Lower leg skin (tissue), 4 donors: ENCODE results near the gene ELAVL1. TPM values are rescaled to one million over a fixed set of nuclear protein-coding genes. Genes with fewer than 3 reads are reported as not detected.

ENCODE experiments used
- DNase-seq, 2 donors: peaks; one replicate each; pipeline ENCODE4 v3.0.0-alpha.2; 2019; ENCODE audit warnings: low spot score in 2 of 2
- H3K4me3 ChIP-seq: fragments of 200-600 bp; sonication (generic); 2 replicates; pipeline ENCODE4 v1.5.1; 2017; ENCODE audit warnings: mild to moderate bottlenecking, low read depth; ENCODE audit not compliant: poor library complexity, severe bottlenecking
- POLR2A ChIP-seq, 2 donors: fragments of 450-650 bp; IDR thresholded peaks; one replicate each; pipeline ENCODE4 v1.6.1; 2016 to 2017; ENCODE audit warnings: antibody characterized with exemption in 2 of 2, mild to moderate bottlenecking in 1 of 2, moderate library complexity in 1 of 2
- WGBS, 2 donors: methylation state at CpG; one replicate each; pipeline ENCODE4 v1.1.5; 2018; 5-methylcytosine and 5-hydroxymethylcytosine counted together
- intact Hi-C: fragments of 100-400 bp; cut with DNase I; formaldehyde crosslinking; loops from one replicate; pipeline ENCODE4 v1.15.0; 2023; ENCODE audit warnings: low total_unique reads
- total RNA-seq, 4 donors: library from RNA; depleted of rRNA; stranded (reverse); fragments of >200 nt; gene quantifications; one replicate each; pipeline ENCODE4 v1.1.0, GENCODE V29; 2016
- TF ChIP-seq, protein P1 (sequence below), 3 donors: fragments of 450-650 bp; IDR thresholded peaks; one replicate each; pipeline ENCODE4 v1.5.1; 2016; ENCODE audit warnings: antibody characterized with exemption in 3 of 3, mild to moderate bottlenecking in 3 of 3, moderate library complexity in 2 of 3

The ELAVL1 gene
- total RNA-seq, 4 donors from 2014 or later: 24.8 to 49.2 (median 30.9) TPM

DNA sequence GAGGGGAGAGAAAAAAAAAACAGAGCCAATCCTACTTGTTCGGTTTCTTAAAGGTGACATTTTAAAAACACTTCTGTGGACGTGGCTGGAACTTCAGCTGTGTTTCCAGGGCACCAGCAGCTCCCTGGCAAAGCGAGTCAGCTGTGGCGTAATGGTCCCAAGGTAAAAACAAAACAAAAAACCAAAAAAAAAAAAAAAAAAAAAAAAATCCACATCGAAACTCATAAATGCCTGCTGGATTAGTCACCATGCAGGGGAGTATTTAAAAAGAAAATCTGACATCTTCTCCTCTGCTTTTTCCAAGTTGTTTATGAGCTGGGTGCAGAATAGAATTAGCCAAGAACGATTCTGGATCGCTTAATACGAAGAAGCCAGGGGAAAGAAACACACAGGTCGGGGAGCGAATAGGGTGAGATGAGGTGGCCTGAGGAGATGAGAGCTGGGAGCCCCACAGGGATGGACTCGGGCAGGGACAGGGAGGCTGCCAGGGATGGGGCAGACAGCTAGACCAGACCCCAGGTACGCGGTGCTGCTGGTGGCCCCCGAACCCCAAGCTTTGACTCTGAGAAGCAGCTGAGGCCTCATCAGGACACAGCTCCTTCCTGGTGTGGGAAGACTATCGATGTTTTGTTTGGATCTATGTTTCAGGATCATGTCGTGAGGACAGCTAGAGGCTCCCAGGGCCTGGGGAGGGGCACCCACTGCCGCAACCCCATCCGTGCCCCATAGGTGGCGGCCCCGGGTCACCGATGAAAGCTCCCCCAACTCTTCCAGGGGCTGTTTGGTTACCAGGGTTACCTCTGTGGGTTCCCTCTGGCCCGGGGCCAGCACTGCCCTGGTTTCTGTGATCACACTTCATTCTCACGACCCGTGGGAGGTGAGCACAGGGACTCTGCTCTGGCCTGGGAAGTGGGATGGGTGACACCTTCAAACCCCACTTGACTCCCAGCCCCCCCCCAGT is 76.4 kb downstream of the ELAVL1 start:
- H3K4me3 ChIP-seq: no peak overlapping the region
- intact Hi-C loops: loop anchor here (5.0 kb wide), 1 partner anchor 77 kb away; no protein-coding TSS in a partner anchor
- whole genome bisulfite sequencing, 2 donors: 23 to 39% methylated on average over 24 of the region's 24 CpGs

DNA sequence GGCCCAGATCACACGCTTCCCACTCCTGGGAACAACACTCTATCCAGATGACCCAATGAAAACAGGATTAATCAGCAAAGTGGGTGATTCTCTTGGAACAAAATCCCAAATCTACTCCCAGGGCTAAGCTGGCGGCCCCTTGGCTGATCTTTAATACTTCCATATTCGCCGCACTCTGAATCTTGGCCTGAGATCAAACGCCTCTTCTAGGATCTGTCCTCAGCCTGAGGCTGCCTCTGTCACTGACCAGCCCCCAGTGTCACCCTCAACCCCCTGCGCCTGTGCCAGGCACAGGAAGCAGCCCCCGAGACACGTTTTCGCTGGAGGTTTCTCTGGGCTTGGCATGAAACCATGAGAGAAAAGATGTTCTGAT is 77.1 kb downstream of the ELAVL1 start:
- no peak overlapping the region for H3K4me3 ChIP-seq
- 35 to 42% methylated on average over 9 of the region's 9 CpGs for WGBS, 2 donors
- no peak for TF ChIP-seq POLR2A (IDR thresholded peaks at IDR 0.05)
- TF ChIP-seq, protein P1, sequence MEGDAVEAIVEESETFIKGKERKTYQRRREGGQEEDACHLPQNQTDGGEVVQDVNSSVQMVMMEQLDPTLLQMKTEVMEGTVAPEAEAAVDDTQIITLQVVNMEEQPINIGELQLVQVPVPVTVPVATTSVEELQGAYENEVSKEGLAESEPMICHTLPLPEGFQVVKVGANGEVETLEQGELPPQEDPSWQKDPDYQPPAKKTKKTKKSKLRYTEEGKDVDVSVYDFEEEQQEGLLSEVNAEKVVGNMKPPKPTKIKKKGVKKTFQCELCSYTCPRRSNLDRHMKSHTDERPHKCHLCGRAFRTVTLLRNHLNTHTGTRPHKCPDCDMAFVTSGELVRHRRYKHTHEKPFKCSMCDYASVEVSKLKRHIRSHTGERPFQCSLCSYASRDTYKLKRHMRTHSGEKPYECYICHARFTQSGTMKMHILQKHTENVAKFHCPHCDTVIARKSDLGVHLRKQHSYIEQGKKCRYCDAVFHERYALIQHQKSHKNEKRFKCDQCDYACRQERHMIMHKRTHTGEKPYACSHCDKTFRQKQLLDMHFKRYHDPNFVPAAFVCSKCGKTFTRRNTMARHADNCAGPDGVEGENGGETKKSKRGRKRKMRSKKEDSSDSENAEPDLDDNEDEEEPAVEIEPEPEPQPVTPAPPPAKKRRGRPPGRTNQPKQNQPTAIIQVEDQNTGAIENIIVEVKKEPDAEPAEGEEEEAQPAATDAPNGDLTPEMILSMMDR (IDR thresholded peaks at IDR 0.05): no peak
- no peak for DNase-seq
- intact Hi-C loops: loop anchor here (5.0 kb wide), 1 partner anchor 76 kb away; no protein-coding TSS in a partner anchor

More for the DNA sequence above, 76.4 kb downstream of the ELAVL1 start:
- no peak for DNase-seq
- no peak for TF ChIP-seq POLR2A (IDR thresholded peaks at IDR 0.05)
- TF ChIP-seq, protein P1 (IDR thresholded peaks at IDR 0.05): no peak

DNA sequence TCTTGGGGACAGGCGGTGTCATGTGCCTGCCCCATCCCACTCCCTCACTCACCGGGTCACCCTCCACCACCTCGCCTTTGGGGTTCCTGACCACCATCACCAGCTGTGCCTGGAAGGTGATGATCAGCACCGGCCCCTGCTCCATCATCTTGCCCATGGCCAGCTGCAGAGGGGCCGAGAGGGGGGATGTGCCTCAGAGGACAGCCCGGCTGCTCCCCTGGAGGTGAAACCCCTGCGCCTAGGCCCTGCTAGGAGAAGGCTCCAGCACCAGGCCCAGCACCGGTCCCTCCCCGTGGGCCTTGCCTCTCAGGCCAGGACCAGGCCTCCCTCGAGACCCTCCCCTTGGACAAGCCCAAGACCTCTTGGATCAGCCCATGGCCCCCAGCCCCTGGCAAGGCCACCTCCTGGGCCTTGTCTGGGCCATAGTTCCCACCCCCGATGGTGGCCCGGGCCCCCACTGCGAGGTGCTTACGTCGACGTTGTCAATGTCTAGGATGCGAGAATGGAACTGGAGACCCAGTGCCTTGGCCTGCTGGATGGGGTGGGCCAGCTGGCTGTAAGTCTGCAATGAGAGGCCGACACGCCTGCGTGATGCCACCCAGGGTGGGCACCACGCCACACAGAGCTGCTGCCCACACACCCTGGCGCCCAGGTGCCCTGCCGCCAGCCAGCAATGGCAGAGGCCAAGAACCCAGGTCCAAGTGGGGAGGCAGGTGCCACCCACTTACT is 77.7 kb downstream of the ELAVL1 start:
- no peak for DNase-seq
- WGBS, 2 donors: 69 to 70% methylated on average over 15 to 17 of the region's 23 CpGs
- intact Hi-C loops: loop anchor here (1.0 to 5.0 kb wide), 2 partner anchors 15 to 75 kb away; no protein-coding TSS in a partner anchor
- no peak overlapping the region for H3K4me3 ChIP-seq
- TF ChIP-seq POLR2A (IDR thresholded peaks at IDR 0.05): no peak
- TF ChIP-seq, protein P1 (IDR thresholded peaks at IDR 0.05): no peak

DNA sequence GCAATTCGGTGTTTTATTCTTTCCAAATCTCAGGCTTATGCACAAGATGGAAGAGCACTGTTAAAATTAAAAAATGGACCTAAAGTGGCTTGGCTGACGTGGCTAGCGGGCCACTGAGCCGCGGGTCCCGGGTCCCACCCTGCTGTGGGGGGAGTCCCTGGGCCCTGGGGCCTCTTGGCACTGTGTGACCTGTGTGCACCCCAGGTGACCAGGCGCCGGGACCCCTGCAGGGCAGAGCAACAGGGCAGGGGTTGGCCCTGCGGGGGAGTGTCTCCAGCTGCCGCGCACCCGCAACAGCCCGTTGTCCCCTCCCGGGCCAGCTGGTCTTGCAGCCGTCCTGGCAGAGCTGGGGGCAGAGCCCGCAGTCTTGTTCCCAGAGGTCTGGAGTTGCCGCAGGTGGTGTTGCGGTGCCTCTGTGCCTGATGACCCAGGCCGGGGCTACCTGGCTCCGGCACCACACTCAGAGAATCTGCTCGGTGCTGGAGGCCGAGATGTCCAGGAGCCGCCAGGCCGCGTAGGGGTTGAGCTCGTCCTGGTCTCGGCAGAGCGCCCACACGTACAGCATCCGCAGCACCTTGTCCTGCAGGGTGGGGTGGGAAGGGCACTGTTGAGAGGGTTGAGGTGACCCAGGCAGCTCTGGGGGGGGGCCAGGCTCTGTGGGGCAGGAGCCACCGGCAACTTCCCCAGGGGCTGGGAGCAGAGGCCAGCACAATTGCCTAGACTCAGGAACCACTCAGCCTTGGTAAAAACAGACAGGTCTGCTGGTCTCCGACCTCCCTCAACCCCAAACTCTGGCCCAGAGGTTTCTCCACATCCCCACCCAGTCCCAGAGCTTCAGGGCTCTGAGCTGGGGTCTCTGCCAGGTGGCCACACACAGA is 78.5 kb downstream of the ELAVL1 start:
- DNase-seq: no peak
- no peak overlapping the region for H3K4me3 ChIP-seq
- intact Hi-C loops: loop anchor here (1.0 to 5.0 kb wide), 2 partner anchors 15 to 75 kb away; no protein-coding TSS in a partner anchor
- WGBS, 2 donors: 69 to 79% methylated on average over 22 to 32 of the region's 32 CpGs
- TF ChIP-seq, protein P1 (IDR thresholded peaks at IDR 0.05): no peak
- TF ChIP-seq POLR2A (IDR thresholded peaks at IDR 0.05): no peak
